CD4-positive, alpha-beta T cell treated with Interleukin-2 at 100 ng/mL for 4 hours (primary cell): Measurements from ENCODE around the gene JMJD7.

ENCODE experiments used
- DNase-seq: peaks from one replicate; pipeline ENCODE4 v3.0.0-alpha.2; 2020; ENCODE audit warnings: low spot score

Gene JMJD7

GRCh38 chr15:41801185-41801584 is 26.7 kb upstream of the JMJD7 start:
- DNase-seq, result no peak

- no peak for DNase-seq
Measured at GRCh38 chr15:41801850-41802455, 25.9 kb upstream of the JMJD7 start.

GRCh38 chr15:41804361-41804760 is 23.5 kb upstream of the JMJD7 start:
- no peak for DNase-seq

- no peak for DNase-seq
Measured at GRCh38 chr15:41804916-41805666, 22.8 kb upstream of the JMJD7 start.

GRCh38 chr15:41805711-41806110 is 22.2 kb upstream of the JMJD7 start:
- DNase-seq, result no peak

- no peak for DNase-seq
Measured at GRCh38 chr15:41806291-41807181, 21.4 kb upstream of the JMJD7 start.

- no peak for DNase-seq
Measured at GRCh38 chr15:41809121-41809520, 18.8 kb upstream of the JMJD7 start.

- DNase-seq, result no peak
Measured at GRCh38 chr15:41809526-41810220, 18.2 kb upstream of the JMJD7 start.

- DNase-seq, result no peak
Measured at GRCh38 chr15:41810651-41811431, 17.1 kb upstream of the JMJD7 start.

GRCh38 chr15:41811432-41812195 is 16.3 kb upstream of the JMJD7 start:
- DNase-seq, result peak; percentile 79

GRCh38 chr15:41812820-41813375 is 15.0 kb upstream of the JMJD7 start:
- no peak for DNase-seq

- DNase-seq, result no peak
Measured at GRCh38 chr15:41813426-41813825, 14.5 kb upstream of the JMJD7 start.

GRCh38 chr15:41814534-41814933 is 13.4 kb upstream of the JMJD7 start:
- no peak for DNase-seq

- no peak for DNase-seq
Measured at GRCh38 chr15:41816788-41817187, 11.1 kb upstream of the JMJD7 start.

- DNase-seq, result no peak
Measured at GRCh38 chr15:41817327-41817726, 10.6 kb upstream of the JMJD7 start.

GRCh38 chr15:41817781-41818180 is 10.1 kb upstream of the JMJD7 start:
- DNase-seq, result no peak

GRCh38 chr15:41819455-41820050 is 8.3 kb upstream of the JMJD7 start:
- no peak for DNase-seq

GRCh38 chr15:41820791-41821423 is 7.0 kb upstream of the JMJD7 start:
- no peak for DNase-seq

GRCh38 chr15:41821831-41822230 is 6.1 kb upstream of the JMJD7 start:
- DNase-seq, result no peak
